Transverse colon (tissue), 4 donors: ENCODE data around the gene BCL11B.

Experiments
- POLR2A ChIP-seq: fragments of 450-650 bp; IDR thresholded peaks from one replicate; pipeline ENCODE4 v1.6.1; 2016; ENCODE audit warnings: antibody characterized with exemption, mild to moderate bottlenecking, moderate library complexity
- POLR2AphosphoS5 ChIP-seq, 3 donors: sonication (generic); formaldehyde crosslinking; IDR thresholded peaks; one replicate each; pipeline ENCODE4 v1.6.1; 2016; ENCODE audit warnings: antibody characterized with exemption in 3 of 3
- TF ChIP-seq, protein P1 (sequence below), 5 experiments: fragments of 200-600 bp in 3 of 5; fragments of 450-650 bp in 2 of 5; sonication (generic) in 3 of 5; IDR thresholded peaks; 1 replicate in 2 of 5; 2 replicates in 3 of 5; pipeline ENCODE4 v1.5.1; 2016 to 2017; ENCODE audit warnings: antibody characterized with exemption in 5 of 5, inconsistent platforms in 3 of 5, mild to moderate bottlenecking in 2 of 5, moderate library complexity in 1 of 5

GRCh38 chr14:99286761-99287160, 14.8 kb upstream of the BCL11B start:
- TF ChIP-seq, protein P1, sequence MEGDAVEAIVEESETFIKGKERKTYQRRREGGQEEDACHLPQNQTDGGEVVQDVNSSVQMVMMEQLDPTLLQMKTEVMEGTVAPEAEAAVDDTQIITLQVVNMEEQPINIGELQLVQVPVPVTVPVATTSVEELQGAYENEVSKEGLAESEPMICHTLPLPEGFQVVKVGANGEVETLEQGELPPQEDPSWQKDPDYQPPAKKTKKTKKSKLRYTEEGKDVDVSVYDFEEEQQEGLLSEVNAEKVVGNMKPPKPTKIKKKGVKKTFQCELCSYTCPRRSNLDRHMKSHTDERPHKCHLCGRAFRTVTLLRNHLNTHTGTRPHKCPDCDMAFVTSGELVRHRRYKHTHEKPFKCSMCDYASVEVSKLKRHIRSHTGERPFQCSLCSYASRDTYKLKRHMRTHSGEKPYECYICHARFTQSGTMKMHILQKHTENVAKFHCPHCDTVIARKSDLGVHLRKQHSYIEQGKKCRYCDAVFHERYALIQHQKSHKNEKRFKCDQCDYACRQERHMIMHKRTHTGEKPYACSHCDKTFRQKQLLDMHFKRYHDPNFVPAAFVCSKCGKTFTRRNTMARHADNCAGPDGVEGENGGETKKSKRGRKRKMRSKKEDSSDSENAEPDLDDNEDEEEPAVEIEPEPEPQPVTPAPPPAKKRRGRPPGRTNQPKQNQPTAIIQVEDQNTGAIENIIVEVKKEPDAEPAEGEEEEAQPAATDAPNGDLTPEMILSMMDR (IDR thresholded peaks at IDR 0.05): no peak
- TF ChIP-seq POLR2A: no peak
- no peak for TF ChIP-seq POLR2AphosphoS5 (IDR thresholded peaks at IDR 0.05)
